Ovary (tissue), 9 donors: Measurements from ENCODE around the gene NLRP3. TPM values are rescaled to one million over a fixed set of nuclear protein-coding genes. Genes with fewer than 3 reads are reported as not detected.
"Not testable (repeated sequence)": the region's sequence is repeated elsewhere in the genome, so short reads cannot be mapped to it uniquely, and the experiment has no call there.

Source experiments
- DNase-seq, 5 donors: peaks; one replicate each; pipeline ENCODE4 v3.0.0-alpha.2; 2019 to 2020
- H3K27ac ChIP-seq, 2 donors: fragments of 200-600 bp; one replicate each; pipeline versions ENCODE4 v1.5.1 to v1.8.0; 2019 to 2022
- H3K27me3 ChIP-seq: fragments of 200-600 bp; one replicate; pipeline ENCODE4 v1.8.0; 2022
- H3K36me3 ChIP-seq: fragments of 200-600 bp; sonication (generic); one replicate; pipeline ENCODE4 v1.5.1; 2019
- H3K4me1 ChIP-seq: one replicate; pipeline ENCODE4 v1.8.1; 2013; ENCODE audit warnings: mild to moderate bottlenecking, moderate library complexity; ENCODE audit not compliant: insufficient read depth
- H3K4me3 ChIP-seq: fragments of 200-600 bp; sonication (generic); one replicate; pipeline ENCODE4 v1.5.1; 2017
- H3K9me3 ChIP-seq, 2 donors: fragments of 200-600 bp in 1 of 2; sonication (generic) in 1 of 2; one replicate each; pipeline versions ENCODE4 v1.5.1 to v1.8.1; 2013 to 2019; ENCODE audit warnings: mild to moderate bottlenecking in 1 of 2, moderate library complexity in 1 of 2
- CTCF ChIP-seq, 3 donors: fragments of 450-650 bp in 2 of 3; fragments of 200-600 bp in 1 of 3; IDR thresholded peaks; one replicate each; pipeline versions ENCODE4 v1.5.1 to v1.8.0; 2016 to 2022; ENCODE audit warnings: antibody characterized with exemption in 3 of 3, mild to moderate bottlenecking in 1 of 3
- EP300 ChIP-seq: sonication (generic); formaldehyde crosslinking; IDR thresholded peaks from one replicate; pipeline ENCODE4 v1.6.1; 2017; ENCODE audit warnings: antibody characterized with exemption
- POLR2A ChIP-seq: fragments of 450-650 bp; IDR thresholded peaks from one replicate; pipeline ENCODE4 v1.6.1; 2017; ENCODE audit warnings: antibody characterized with exemption, mild to moderate bottlenecking, moderate library complexity
- WGBS, 3 donors: extraction: QIAGEN DNeasy Blood & Tissue Kit in 1 of 3; methylation state at CpG; one replicate each; pipeline versions ENCODE4 v1.1.5 to v1.1.7; 2013 to 2017; 5-methylcytosine and 5-hydroxymethylcytosine counted together
- intact Hi-C, 4 donors: fragments of 100-400 bp; cut with DNase I; formaldehyde crosslinking; loops; one replicate each; pipeline versions ENCODE4 v1.11.0 to v1.15.1; 2022 to 2023
- polyA plus RNA-seq, 2 donors: library from polyadenylated mRNA; stranded (reverse); fragments of 200-250 nt in 1 of 2; fragments of 350-450 nt in 1 of 2; fragmentation: Illumina TruSeq in 1 of 2; extraction: RNeasy Lipid Tissue Mini Kit (QIAGEN cat#74804) in 1 of 2; gene quantifications; one replicate each; pipeline ENCODE4 v1.2.3, GENCODE V29; 2013 to 2014
- total RNA-seq, 7 donors: library from RNA; depleted of rRNA in 2 of 7; stranded (reverse); fragments of >200 nt in 2 of 7; fragmentation: NEBNext Ultra II Directional in 3 of 7; extraction: Animal tissue kit (Norgen Biotek cat#: 25700) in 3 of 7; gene quantifications; one replicate each; pipeline versions ENCODE4 v1.1.0 to v1.2.4, GENCODE V29; 2016 to 2023
- donor health status: DM: no; HTN: no; CAD: no; lungs with moderate emphysema.
- donor health status: DM: no; HTN: no; CAD: no.
- donor health status: Bipolar disorder and iron deficiency.
- donor health status: DM: yes; HTN: yes; CAD: no.
- donor health status: DM: no; HTN: no; CAD: no.
- donor health status: DM: yes; HTN: yes; CAD: no.

The NLRP3 gene
- total and polyA plus RNA-seq, 9 donors: 0.50 to 2.2 (median 1.2) TPM

- no peak for TF ChIP-seq CTCF (IDR thresholded peaks at IDR 0.05)
- no peak for TF ChIP-seq POLR2A
- no peak for TF ChIP-seq EP300
- H3K36me3 ChIP-seq: no peaks in the 10 kb centered on the region
- no peak for DNase-seq
- no peak overlapping the region for H3K4me3 ChIP-seq
- intact Hi-C loops: no loop called here
- H3K27ac ChIP-seq: no peak overlapping the region
- H3K9me3 ChIP-seq: no peaks in the 10 kb centered on the region
- WGBS, 3 donors: 69 to 74% (median 71%) methylated on average over 12 of the region's 12 CpGs
- H3K27me3 ChIP-seq: no peaks in the 10 kb centered on the region
- H3K4me1 ChIP-seq: no peaks in the 10 kb centered on the region
Observed at GRCh38 chr1:247471445-247472016, 55.6 kb downstream of the NLRP3 start.

- H3K27ac ChIP-seq: no peak overlapping the region
- DNase-seq: no peak
- no peaks in the 10 kb centered on the region for H3K27me3 ChIP-seq
- 83 to 88% (median 87%) methylated on average over 1 of the region's 1 CpG for WGBS, 3 donors
- H3K4me3 ChIP-seq: no peak overlapping the region
- H3K36me3 ChIP-seq: no peaks in the 10 kb centered on the region
- no peaks in the 10 kb centered on the region for H3K4me1 ChIP-seq
- no peaks in the 10 kb centered on the region for H3K9me3 ChIP-seq
- TF ChIP-seq POLR2A (no peak), EP300 (no peak), CTCF (IDR thresholded peaks at IDR 0.05) (no peak)
- intact Hi-C loops: no loop called here
Observed at GRCh38 chr1:247472035-247472434, 56.1 kb downstream of the NLRP3 start.

- H3K4me3 ChIP-seq: no peak overlapping the region
- H3K27me3 ChIP-seq: no peaks in the 10 kb centered on the region
- WGBS, 3 donors: 71 to 77% (median 75%) methylated on average over 3 of the region's 3 CpGs
- H3K4me1 ChIP-seq: no peaks in the 10 kb centered on the region
- H3K36me3 ChIP-seq: no peaks in the 10 kb centered on the region
- intact Hi-C loops: no loop called here
- H3K9me3 ChIP-seq: no peaks in the 10 kb centered on the region
- no peak for DNase-seq
- no peak overlapping the region for H3K27ac ChIP-seq
- TF ChIP-seq CTCF (IDR thresholded peaks at IDR 0.05) (no peak), EP300 (no peak), POLR2A (no peak)
Observed at GRCh38 chr1:247474367-247474766, 58.4 kb downstream of the NLRP3 start.

GRCh38 chr1:247475793-247476192, 59.8 kb downstream of the NLRP3 start:
- Histone ChIP-seq H3K4me3 (no peak overlapping the region), H3K27me3 (no peaks in the 10 kb centered on the region), H3K9me3 (no peaks in the 10 kb centered on the region), H3K4me1 (no peaks in the 10 kb centered on the region), H3K36me3 (no peaks in the 10 kb centered on the region), H3K27ac (no peak overlapping the region)
- 90 to 94% (median 93%) methylated on average over 2 of the region's 2 CpGs for WGBS, 3 donors
- intact Hi-C loops: no loop called here
- TF ChIP-seq CTCF (IDR thresholded peaks at IDR 0.05) (no peak), POLR2A (no peak), EP300 (no peak)
- DNase-seq: no peak

- intact Hi-C loops, H3K9me3 ChIP-seq, DNase-seq, H3K36me3 ChIP-seq, H3K4me1 ChIP-seq, H3K4me3 ChIP-seq, H3K27me3 ChIP-seq, H3K27ac ChIP-seq: not testable (repeated sequence)
- 87 to 92% (median 88%) methylated on average over 6 of the region's 6 CpGs for WGBS, 3 donors
Observed at GRCh38 chr1:247476328-247477058, 60.5 kb downstream of the NLRP3 start.
